G401 (cell line): Measurements from ENCODE around the gene ATG16L2. TPM values are rescaled to one million over a fixed set of nuclear protein-coding genes. Genes with fewer than 3 reads are reported as not detected.
"Not testable (repeated sequence)": the region's sequence is repeated elsewhere in the genome, so short reads cannot be mapped to it uniquely, and the experiment has no call there.

Experiments
- DNase-seq: peaks from one replicate; pipeline ENCODE4 v3.0.0-alpha.2; 2015; ENCODE audit warnings: low spot score
- in situ Hi-C: cut with HindIII; loops from 2 replicates; pipeline ENCODE4 v1.10.0; 2016; ENCODE audit warnings: low sequenced_read_pairs, mixed read lengths
- total RNA-seq: library from RNA; depleted of rRNA; stranded (reverse); fragments of >200 nt; shearing (Covaris generic); gene quantifications from 2 replicates; pipeline ENCODE4 v1.2.3, GENCODE V29; 2014

The ATG16L2 gene
- total RNA-seq, 1 experiment from 2014 or later, result 11.6 TPM

DNA sequence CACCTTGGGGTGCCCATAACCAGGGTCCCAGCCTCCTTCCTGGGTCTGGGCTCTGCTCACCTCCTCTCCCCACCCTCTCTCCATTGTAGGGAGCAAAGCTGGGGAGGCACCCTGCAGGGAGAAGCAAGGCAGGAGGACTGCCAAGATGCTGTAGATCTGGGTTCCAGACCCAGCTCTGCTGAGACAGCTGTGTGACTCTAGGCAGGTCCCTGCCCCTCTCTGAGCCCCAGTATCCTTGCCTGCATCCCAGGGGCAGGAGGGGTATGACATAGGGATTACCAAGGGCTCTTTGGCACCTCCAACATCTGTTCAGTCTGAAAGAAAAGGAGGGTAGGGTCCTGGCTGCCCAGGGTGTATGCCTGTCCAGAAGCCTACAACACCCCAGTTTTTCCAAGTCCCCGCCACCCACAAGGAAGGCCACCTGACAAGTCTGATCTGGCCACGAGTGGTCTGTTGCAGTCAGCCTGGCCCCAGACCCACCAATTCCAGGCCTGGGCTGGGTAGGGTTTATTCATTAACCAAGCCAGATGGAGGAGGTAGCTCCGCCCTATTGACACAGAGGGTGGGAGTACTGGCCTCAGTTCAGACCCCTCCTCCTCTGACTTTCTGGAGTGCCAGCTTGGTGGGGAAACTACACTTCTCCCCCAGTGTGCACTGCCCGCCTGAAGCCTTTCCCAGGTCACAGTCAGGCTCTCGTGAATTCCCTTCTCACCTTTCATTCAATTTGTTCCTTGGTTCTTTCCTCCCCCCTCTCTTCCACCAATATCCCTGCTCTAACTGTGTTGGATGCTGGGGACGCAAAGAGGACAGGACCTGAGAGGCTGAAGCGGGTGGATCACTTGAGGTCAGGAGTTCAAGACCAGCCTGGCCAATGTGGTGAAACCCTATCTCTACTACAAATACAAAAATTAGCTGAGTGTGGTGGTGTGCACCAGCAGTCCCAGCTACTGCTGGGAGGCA, 35.4 kb upstream of the ATG16L2 start:
- DNase-seq, result no peak

GRCh38 chr11:72779495-72780128, 34.6 kb upstream of the ATG16L2 start:
- in situ Hi-C loops, result no loop called here
- no peak for DNase-seq

More for the DNA sequence above, 35.4 kb upstream of the ATG16L2 start:
- in situ Hi-C loops, result no loop called here

DNA sequence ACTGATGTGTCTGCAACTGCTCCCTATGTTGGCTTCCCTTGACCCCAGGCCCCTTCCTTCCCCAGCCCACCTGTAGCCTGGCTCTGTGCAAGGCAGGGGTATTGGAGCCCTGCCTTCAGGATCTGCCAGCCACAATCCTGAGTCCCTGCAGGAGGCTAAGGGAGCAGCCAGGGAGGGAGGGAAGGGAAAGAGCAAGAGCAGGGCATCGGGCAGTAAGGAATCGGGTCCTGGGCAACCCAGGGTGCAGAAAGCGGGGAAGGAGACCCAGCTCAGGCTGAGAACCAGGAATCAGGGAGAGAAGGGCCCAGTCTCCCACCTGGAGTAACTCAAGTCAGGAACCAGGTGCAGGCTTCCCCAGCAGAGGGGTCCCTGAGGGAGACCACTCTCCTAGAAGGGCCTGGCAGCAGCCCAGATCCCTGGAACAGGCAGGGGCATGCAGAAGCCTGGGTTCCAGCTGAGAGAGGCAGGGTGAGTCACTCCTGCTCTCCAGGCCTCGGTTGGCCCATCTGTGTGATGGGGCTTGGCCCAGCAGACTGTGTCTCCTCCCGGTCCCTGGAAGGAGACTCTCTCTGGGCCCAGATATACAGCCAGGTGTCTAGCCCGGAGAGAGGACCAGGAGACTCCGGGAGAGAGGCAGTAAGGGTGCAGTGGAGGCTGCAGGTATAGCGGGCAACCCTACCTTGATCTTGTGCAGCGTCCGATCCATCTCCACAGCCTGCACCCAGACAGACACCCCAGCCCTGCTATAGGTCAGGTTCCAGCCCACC, 33.7 kb upstream of the ATG16L2 start:
- in situ Hi-C loops, result no loop called here
- DNase-seq, result no peak

DNA sequence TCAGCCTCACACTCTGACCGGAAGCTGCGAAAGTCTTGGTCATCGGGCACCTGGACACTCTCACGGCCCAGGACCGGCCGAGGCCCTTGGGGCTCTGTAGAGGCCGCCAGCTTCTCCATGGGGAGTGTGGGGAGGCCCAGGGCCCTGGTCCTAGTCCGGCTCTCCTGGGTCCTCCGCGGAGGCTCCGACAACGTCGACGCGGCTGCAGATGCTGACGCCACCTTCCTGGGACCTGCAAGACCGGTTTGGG, 33.2 kb upstream of the ATG16L2 start:
- no peak for DNase-seq
- in situ Hi-C loops, result no loop called here

- in situ Hi-C loops, result no loop called here
- DNase-seq, result peak; percentile 66
These were observed 32.7 kb upstream of the ATG16L2 start for GRCh38 chr11:72781313-72782080.

DNA sequence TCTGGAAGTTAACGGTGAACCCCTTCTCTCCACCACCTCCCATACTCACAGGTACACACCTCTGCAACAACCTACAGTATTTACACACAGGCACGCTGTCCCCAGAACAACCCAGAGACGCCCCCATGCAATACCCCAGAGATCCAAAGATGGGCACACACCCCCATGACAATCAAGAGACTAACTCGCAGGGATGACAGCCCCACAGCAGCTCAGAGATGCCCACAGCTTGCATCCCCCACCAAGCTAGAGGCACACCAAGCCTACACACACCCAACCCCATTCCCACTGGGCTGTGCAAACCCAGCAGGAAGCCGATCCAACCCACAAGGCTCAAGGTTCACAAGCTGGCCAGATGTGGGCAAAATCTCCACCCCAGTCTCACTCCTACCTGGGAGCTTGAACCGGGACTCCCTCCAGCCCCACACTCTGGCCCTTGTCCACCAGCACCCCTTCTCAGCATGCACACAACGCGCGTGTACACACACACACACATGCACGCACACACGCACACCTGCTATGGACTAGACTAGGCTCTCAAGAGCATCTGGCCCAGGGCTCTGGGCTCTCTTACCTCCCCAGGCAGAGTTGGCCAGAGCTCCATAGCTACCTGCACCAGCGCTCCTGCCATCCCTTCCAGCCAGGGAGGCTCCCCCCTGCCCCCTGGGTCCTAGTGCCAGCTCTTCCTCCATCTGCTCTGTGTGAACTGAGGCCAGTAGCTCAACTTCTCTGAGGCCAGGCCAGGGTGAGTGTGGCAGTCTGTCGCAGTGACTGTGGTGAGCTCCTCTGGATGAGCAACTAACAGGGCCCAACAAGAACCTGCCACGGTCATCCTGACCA, 31.9 kb upstream of the ATG16L2 start:
- in situ Hi-C loops, result no loop called here

DNA sequence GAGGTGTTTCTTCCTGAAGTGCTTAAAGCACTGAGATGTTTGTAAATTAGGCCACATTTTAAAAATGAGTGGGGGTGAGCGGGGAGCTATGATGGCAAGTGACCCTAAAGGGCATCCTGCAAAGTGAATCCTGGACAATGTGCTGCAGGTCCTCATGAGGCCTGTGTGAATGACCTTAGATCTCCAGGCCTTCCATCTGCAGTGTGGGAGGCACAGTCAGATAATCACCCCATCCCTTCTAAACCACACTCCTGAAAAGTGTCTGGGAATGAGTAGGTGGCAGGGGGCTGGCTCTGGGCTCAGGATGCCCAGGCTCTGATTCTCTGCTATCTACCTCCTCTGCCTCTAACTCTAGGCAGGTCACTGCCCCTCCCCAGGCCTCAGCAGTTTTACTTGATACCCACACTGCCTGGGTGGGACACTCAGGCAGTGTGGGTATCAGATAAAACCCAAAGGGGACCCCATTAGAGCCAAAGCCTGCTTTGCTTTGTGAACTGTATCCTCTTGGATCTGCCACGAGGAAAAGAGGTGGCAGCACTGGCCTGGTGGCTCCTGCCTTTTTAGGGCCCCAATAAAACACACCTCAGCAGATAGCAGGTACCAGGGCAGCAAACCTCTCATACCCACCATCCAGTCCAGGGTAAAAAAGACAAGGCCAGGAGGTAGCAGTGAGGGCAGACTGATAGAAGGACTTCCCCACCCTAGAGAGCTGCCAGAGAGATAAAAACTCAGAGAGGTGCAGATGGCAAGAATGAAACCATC, 30.9 kb upstream of the ATG16L2 start:
- no peak for DNase-seq
- in situ Hi-C loops, result no loop called here

More for the DNA sequence above, 31.9 kb upstream of the ATG16L2 start:
- DNase-seq, result peak; percentile 92

GRCh38 chr11:72784662-72785061, 29.5 kb upstream of the ATG16L2 start:
- DNase-seq, result no peak
- in situ Hi-C loops, result no loop called here

DNA sequence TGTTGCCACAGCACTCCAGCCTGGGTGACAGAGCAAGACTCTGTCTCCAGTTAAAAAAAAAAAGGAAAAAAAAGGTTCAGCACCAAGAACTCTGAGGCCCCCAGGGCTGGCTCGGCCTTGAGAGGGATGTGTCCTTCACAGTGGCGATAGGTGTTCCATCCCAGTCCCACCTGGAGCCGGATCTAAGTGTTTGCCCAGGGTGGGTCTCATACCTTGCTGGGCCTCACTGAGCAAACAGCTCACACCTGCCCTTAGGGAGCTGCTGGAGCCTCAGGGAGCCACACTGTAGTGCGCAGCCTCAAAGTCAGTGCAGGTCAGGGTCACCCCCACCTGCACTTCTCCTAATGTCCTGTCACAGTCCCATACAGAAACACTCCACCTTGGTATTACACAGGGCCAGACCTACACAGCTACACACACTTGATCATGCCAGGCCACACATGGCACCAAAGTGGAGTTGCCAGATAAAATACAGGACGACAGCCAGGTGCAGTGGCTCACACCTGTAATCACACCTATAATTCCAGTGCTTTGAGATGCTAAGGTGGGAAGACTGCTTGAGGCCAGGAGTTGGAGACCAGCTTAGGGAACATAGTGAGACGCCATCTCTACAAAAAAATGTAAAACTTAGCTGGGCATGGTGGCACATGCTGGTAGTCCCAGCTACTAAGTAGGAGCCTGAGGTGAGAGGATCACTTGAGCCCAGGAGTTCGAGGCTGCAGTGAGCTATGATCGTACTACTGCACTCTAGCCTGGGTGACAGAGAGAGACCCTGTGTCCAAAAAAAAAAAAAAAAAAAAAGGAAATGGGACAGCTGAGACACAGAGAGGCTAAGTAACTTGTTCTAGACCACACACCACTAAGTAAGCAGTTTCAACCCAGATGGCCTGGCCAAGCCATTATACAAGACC, 27.7 kb upstream of the ATG16L2 start:
- in situ Hi-C loops, result no loop called here
- no peak for DNase-seq

- DNase-seq, result no peak
- in situ Hi-C loops, result no loop called here
These were observed 26.8 kb upstream of the ATG16L2 start for GRCh38 chr11:72787216-72788104.

GRCh38 chr11:72788241-72788640, 26.0 kb upstream of the ATG16L2 start:
- no peak for DNase-seq
- in situ Hi-C loops, result no loop called here

DNA sequence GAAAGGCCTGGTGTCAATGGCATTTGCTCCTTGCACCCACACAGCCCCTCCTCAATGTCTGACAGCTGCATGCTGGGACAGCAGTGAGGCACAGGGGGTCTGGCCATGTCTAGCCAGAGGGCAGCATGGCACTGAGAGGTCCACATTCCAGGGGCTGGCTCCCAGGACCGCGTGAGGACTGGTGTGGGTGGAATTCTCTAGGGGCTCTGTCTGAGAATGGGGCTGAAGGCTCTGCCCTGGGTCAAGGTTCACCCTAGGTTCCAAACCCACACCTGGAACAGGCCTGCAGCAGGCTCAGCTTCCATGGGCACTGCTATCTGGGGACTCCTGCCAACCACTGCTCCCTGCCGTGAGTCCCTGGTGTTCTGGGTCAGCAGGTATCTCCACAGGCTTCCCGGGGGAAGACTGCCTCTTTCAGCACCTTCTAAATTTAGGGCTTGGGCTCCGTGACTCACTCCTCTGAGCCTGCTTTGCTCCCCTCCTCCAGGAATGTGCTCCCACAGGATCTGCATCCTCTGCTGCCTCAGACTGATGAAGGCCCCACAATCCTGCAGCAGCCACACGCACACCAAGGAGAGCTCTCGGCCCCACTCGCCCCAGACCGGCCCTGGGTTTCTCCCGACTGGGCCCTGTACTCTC, 24.6 kb upstream of the ATG16L2 start:
- no peak for DNase-seq
- in situ Hi-C loops, result no loop called here

GRCh38 chr11:72791228-72791627, 23.0 kb upstream of the ATG16L2 start:
- in situ Hi-C loops, DNase-seq: not testable (repeated sequence)

- in situ Hi-C loops, result no loop called here
- no peak for DNase-seq
These were observed 21.7 kb upstream of the ATG16L2 start for GRCh38 chr11:72792437-72793021.

GRCh38 chr11:72793076-72793424, 21.2 kb upstream of the ATG16L2 start:
- in situ Hi-C loops, result no loop called here
- DNase-seq, result no peak
